Ecto neural progenitor cell (in vitro differentiated cells): ENCODE data around the gene DOP1A.

ENCODE experiments used
- DNase-seq: peaks from one replicate; pipeline ENCODE4 v3.0.0-alpha.2; 2018; ENCODE audit warnings: low spot score

DOP1A gene

GRCh38 chr6:83199863-83200225 is 132.4 kb downstream of the DOP1A start:
- no peak for DNase-seq

GRCh38 chr6:83202031-83202430 is 134.6 kb downstream of the DOP1A start:
- DNase-seq: no peak

- peak; percentile 61 for DNase-seq
Measured at GRCh38 chr6:83215131-83216047, 147.9 kb downstream of the DOP1A start.

DNA sequence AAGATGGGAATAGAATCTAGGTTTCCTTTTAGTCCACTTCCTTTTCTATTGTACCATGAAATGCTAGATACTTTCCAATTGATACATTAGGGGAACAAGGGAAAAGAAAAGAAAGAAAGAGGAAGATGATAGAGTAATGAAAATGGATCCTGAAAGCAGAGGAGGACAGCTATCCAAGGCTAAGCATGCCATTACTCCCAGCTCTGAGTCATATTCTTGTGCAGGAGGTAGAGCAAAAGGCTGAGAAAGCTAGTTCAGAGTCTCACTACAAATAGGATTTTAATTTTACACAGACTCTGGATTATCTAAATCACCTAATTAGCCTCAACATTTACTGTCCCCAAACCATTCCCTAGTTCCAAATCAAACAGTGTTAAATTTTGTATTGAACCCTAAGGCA is 149.3 kb downstream of the DOP1A start:
- no peak for DNase-seq
